ENCODE results near the gene ACYP2.

ACYP2 gene

DNA sequence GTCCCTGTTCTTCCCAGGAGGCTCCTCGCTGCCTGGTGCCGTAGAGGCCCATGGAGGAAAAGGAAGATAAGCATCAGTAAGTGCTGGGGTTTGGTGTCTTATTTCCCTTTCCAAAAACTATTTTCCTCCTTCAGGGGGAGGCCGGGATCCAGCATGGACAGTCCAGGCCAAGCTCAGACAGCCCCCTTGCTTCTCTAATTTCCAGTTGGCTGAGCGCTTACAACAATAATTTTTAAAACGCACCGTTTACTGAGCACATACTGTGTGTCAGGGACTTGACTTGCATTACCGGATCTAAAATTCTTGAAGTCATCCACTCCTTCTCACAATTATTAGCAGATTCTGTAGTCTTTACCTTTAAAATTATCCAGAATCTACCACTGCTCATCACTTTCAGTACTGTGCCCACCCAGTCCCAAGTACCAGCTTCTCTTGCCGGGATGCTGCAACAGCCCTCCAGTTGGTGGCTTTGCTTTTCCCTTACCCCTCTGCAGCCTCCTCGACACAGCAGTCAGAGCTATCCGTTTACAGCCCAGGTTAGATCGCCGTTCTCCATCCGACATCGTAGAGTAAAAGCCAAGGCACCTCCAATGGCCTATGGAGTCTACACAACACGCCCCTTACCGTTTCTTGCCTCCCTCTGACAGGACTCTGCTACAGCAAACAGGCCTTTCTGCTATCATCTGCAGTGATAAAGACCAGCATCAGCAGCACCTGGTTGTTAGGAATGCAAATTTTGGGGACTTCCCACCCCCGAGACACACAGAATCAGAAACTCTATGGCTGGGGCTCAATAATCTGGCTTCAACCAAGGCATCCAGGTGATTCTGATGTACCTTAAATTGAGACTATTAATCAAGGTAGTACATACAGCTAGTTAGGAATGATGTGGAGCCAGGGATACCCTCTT, 215.8 kb downstream of the ACYP2 start:
- DNase-seq, result no peak

DNA sequence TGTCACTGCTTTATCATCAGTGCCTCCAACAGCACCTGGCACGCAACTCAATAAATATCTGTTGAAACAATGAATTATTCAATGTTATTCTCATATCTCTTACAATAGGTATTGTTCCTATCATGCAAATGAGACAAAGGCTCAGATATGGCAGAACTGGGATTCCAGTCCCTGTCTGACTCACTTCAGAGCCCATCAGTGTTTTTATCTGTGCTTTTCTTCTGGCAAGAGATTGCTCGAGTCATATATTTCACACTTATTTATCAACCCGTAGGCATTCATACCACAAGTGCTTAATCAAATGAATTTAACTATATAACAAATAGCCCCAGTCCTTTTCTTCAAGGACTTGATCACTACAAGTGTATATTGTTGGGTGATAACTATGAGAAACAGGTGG, 217.0 kb downstream of the ACYP2 start:
- no peak for DNase-seq

DNA sequence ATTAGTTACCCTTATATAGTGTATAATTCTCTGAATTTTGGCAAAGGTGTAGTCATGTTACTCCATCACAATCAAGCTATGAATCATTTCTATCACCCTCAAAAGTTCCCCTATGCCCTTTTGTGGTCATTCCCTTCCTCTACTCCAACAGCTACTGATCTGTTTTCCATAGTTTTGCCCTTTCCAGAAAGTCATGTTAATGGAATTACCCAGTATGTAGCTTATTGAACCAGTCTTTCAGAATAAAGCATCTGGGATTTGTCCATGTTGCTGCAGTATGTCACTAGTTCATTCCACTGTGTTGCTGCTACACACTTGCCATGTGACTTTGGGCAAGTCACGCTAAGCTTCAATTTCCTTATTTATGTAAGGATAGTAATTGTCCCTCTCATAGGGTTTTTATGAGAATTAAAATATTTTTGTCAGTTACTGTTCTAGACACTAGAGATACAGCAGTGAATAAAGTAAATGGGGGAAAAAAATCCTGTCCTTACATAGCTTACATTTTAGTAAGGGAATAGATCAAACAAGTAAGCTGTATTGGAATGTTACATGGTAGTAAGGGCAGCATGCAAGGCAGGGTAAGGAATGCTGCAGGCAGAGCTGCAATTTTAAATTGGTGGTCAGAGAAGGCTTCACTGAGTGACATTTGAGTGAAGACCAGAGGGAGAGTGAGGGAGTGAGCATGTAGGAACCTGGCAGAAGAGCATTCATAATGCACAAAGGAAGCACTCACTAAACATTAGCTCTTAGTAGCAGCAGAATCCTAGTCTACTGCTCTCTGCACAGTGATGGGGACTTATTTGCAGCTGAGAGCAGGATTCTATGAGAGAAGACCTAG, 220.9 kb downstream of the ACYP2 start:
- no peak for DNase-seq

DNA sequence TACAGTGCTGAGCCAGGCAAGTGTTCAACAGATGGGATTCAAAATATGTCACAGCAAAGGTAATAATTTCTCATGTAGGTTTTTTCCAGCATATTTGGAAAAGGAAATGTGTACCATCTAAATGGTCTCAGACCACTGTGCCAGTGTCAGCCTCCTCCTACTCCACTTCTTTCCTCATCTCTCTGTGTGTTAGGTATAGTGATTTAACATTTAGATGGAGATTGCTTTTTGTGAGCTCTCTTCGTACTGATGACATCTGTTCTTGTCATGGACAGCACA, 221.5 kb downstream of the ACYP2 start:
- DNase-seq, result no peak

DNA sequence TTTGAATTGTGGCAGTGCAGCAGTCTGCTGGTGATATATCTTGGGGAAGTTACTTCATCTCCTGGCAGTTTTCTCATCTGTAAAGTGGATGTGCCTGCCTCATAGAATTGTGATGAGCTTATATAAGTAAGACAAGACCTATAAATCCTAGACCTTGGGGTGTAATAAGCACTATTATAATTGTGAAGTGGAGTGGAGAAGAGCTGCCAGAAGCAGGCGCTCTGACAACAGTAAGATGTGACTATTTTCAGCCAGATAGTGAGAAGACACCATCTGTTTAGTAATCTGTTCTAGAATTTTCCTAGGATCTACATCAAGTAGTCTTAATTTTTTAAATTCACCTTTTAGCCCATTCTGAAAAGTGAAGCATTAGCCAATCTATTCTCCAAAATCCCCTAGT, 226.2 kb downstream of the ACYP2 start:
- no peak for DNase-seq

DNA sequence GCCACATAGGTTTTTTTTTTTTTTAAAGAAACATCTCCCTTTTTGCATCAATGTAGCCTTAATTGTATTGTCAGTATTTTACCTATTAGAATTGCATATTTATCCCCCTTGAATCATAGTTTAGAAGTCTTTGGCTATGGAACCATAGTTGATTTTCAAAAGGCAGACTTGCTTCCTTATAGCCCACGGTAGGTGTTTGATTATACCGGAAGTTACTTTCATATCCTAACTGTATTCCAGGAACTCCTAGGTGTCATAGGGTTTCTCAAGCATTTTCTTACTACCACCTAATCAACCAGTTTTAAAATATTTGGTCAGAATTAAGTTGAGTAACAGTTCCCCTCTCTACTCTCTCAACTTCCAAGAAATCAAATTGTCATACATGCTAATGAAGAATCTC, 227.2 kb downstream of the ACYP2 start:
- no peak for DNase-seq

DNA sequence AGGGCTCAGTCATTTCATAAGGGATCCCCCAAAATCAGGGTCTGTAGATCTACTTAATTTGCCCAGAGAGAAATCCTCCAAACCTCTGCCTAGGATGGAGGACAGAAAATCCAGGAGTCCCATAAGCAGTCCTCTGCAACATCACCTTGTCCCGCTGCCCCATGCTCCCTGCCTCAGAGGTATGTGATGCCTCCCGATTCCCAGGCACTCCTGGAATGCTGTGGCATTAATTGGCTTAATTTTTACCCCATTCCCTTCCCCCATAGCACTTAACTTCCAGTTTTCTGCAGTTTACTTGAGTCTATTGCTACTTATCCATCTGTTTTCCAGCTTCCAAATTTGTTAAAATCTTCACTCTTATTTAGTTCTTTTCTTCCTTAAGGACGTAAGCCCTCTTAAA, 232.2 kb downstream of the ACYP2 start:
- no peak for DNase-seq

DNA sequence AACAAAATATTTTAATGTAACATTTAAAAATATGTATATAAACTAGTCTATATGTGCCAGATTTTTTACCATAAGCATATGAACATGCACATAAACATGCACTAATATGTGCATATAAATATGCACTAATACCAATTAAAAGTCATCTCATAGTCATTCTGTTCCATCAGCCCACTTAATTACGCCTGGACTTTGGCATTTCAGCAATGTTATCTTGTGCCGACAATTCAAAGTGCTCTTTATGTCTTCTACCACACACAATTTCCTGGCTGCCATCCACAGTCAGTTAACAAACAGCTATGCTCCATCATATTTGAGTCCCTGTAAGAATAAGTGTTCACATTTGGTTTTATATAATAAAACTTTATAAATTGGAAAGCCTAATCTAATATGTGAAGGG, 233.2 kb downstream of the ACYP2 start:
- DNase-seq, result no peak

DNA sequence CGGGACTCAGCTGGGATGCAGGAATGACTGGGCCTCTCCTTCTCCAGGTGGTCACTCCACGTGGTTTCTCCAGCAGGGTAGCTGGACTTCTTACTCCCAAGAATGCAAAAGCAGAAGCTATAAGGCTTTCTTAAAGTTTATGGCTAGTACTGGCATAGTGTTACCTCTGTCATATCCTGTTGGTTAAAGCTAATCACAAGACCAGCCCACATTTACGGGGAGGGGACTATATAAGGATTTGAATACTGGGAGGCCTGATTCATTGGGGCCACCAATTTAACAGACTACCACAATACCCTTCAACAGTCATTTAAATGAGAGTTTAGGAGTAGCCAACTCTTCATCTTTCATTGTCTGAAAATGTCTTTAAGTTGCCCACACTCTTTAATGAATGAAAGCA, 235.0 kb downstream of the ACYP2 start:
- no peak for DNase-seq

DNA sequence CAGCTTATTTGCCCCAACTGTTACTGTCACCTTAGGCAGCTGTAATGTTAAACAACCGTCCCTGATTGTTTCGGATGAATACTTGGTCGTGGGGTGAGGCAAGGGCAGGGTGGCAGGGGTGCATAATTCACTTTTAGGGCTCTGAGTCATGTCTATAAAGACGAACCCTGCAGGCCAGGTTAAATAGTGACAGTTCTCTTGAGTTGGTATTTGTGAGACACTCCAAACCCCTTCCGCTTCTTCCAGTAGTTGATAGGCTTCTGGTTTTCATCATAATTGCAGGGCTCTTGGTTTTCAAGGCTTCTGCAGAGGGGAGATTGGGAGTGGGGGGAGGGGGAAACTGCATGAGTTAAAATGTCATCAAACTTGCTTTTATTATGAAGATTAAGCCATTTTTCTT, 237.8 kb downstream of the ACYP2 start:
- no peak for DNase-seq

All from NCI-H748 treated with DMSO at 0.1 percent for 48 hours (cell line).